Activated naive CD4-positive, alpha-beta T cell treated with anti-CD3 and anti-CD28 coated beads, Interleukin-2, amount 10 ng/mL, durations not matched to agents 7 days and 5 days (primary cell): ENCODE data around the gene PRPF40A.
"Not testable (repeated sequence)": the region's sequence is repeated elsewhere in the genome, so short reads cannot be mapped to it uniquely, and the experiment has no call there.

ENCODE experiments used
- CTCF ChIA-PET: fragments of 350-600 bp; sonication (Branson Sonifier 250); formaldehyde crosslinking; loops from one replicate; lab custom pipeline; 2021; ENCODE audit warnings: antibody characterized with exemption; lab: Charles Lee
- DNase-seq: peaks from one replicate; pipeline ENCODE4 v3.0.0-alpha.2; 2020
- H3K27ac Mint-ChIP-seq: one replicate; pipeline ENCODE4 v1.8.0; 2021; ENCODE audit warnings: mild to moderate bottlenecking, moderate library complexity, mixed read lengths
- H3K27me3 Mint-ChIP-seq: one replicate; pipeline ENCODE4 v1.8.0; 2021; ENCODE audit warnings: mild to moderate bottlenecking, mixed read lengths
- H3K36me3 Mint-ChIP-seq: one replicate; pipeline ENCODE4 v1.8.0; 2021; ENCODE audit warnings: mixed read lengths
- H3K4me1 Mint-ChIP-seq: one replicate; pipeline ENCODE4 v1.8.0; 2021; ENCODE audit warnings: mixed read lengths
- H3K4me3 Mint-ChIP-seq: one replicate; pipeline ENCODE4 v1.8.0; 2021; ENCODE audit warnings: mild to moderate bottlenecking, moderate library complexity, mixed read lengths
- H3K9me3 Mint-ChIP-seq: one replicate; pipeline ENCODE4 v1.8.0; 2021; ENCODE audit warnings: mixed read lengths

Gene PRPF40A

GRCh38 chr2:152730591-152731333 is 13.5 kb upstream of the PRPF40A start:
- Mint-ChIP-seq H3K9me3 (no peaks in the 10 kb centered on the region), H3K4me3 (no peak overlapping the region), H3K27me3 (no peaks in the 10 kb centered on the region), H3K4me1 (peaks cover 26% of the 10 kb centered on the region), H3K27ac (no peak overlapping the region), H3K36me3 (no peaks in the 10 kb centered on the region)
- DNase-seq = peak; percentile 67
- CTCF ChIA-PET = interaction anchor here (2.2 kb wide), 1 partner anchor 11 kb away, joined by 10 read pairs; the partner anchor contains the start of gene ARL6IP6

- Mint-ChIP-seq H3K4me3 (no peak overlapping the region), H3K27ac (no peak overlapping the region), H3K9me3 (no peaks in the 10 kb centered on the region), H3K36me3 (no peaks in the 10 kb centered on the region), H3K4me1 (peaks cover 26% of the 10 kb centered on the region), H3K27me3 (no peaks in the 10 kb centered on the region)
- DNase-seq = no peak
- CTCF ChIA-PET = interaction anchor here (0.6 to 2.2 kb wide), 3 partner anchors 10 to 457 kb away, joined by 3 to 10 read pairs (median 3); partner anchors contain the start of gene ARL6IP6
Measured at GRCh38 chr2:152729844-152730243, 12.6 kb upstream of the PRPF40A start.

GRCh38 chr2:152723918-152724317 is 6.7 kb upstream of the PRPF40A start:
- H3K27me3 Mint-ChIP-seq = no peaks in the 10 kb centered on the region
- peaks cover 43% of the 10 kb centered on the region for H3K4me1 Mint-ChIP-seq
- DNase-seq = no peak
- H3K9me3 Mint-ChIP-seq = no peaks in the 10 kb centered on the region
- H3K4me3 Mint-ChIP-seq = no peak overlapping the region
- peaks cover 17% of the 10 kb centered on the region for H3K36me3 Mint-ChIP-seq
- H3K27ac Mint-ChIP-seq = no peak overlapping the region
- CTCF ChIA-PET = interaction anchor here (0.7 kb wide), 1 partner anchor 417 kb away, joined by 3 read pairs; no protein-coding TSS in a partner anchor

- H3K9me3 Mint-ChIP-seq, H3K27ac Mint-ChIP-seq, H3K27me3 Mint-ChIP-seq, H3K4me3 Mint-ChIP-seq, DNase-seq: not testable (repeated sequence)
- Mint-ChIP-seq H3K4me1 (peaks cover 42% of the 10 kb centered on the region), H3K36me3 (peaks cover 17% of the 10 kb centered on the region)
- CTCF ChIA-PET = interaction anchor here (1.2 kb wide), 1 partner anchor 16 kb away, joined by 4 read pairs; no protein-coding TSS in a partner anchor
Measured at GRCh38 chr2:152722639-152723038, 5.4 kb upstream of the PRPF40A start.

- H3K9me3 Mint-ChIP-seq = no peaks in the 10 kb centered on the region
- H3K4me1 Mint-ChIP-seq = peaks cover 57% of the 10 kb centered on the region
- H3K27ac Mint-ChIP-seq = no peak overlapping the region
- peaks cover 9% of the 10 kb centered on the region for H3K27me3 Mint-ChIP-seq
- H3K4me3 Mint-ChIP-seq = no peak overlapping the region
- CTCF ChIA-PET = interaction anchor here (0.9 to 3.8 kb wide), 2 partner anchors 9 to 23 kb away, joined by 4 to 10 read pairs; no protein-coding TSS in a partner anchor
- no peak for DNase-seq
- peaks cover 26% of the 10 kb centered on the region for H3K36me3 Mint-ChIP-seq
Measured at GRCh38 chr2:152720794-152721193, 3.5 kb upstream of the PRPF40A start.

GRCh38 chr2:152718909-152719645 is 1.8 kb upstream of the PRPF40A start:
- no peaks in the 10 kb centered on the region for H3K9me3 Mint-ChIP-seq
- H3K27me3 Mint-ChIP-seq = peaks cover 9% of the 10 kb centered on the region
- CTCF ChIA-PET = interaction anchor here (3.8 kb wide), 1 partner anchor 11 kb away, joined by 10 read pairs; no protein-coding TSS in a partner anchor
- peak overlapping the region; percentile 96 for H3K4me3 Mint-ChIP-seq
- peaks cover 33% of the 10 kb centered on the region for H3K36me3 Mint-ChIP-seq
- peak overlapping the region; percentile 97 for H3K27ac Mint-ChIP-seq
- no peak for DNase-seq
- peaks cover 65% of the 10 kb centered on the region for H3K4me1 Mint-ChIP-seq

- peak within 1 kb of the TSS; percentile 96 for H3K4me3 Mint-ChIP-seq
- H3K27me3 Mint-ChIP-seq = peaks cover 9% of the 10 kb centered on the region
- peak within 1 kb of the TSS; percentile 97 for H3K27ac Mint-ChIP-seq
- H3K4me1 Mint-ChIP-seq = peaks cover 59% of the 10 kb centered on the region
- H3K9me3 Mint-ChIP-seq = no peaks in the 10 kb centered on the region
- CTCF ChIA-PET = interaction anchor here (2.8 to 3.8 kb wide), 3 partner anchors 11 to 24 kb away, joined by 9 to 10 read pairs (median 9); no protein-coding TSS in a partner anchor
- peak; percentile 95 for DNase-seq
- peaks cover 35% of the 10 kb centered on the region for H3K36me3 Mint-ChIP-seq
Measured at GRCh38 chr2:152718076-152718908, 1.0 kb upstream of the PRPF40A start, which contains the start of gene ARL6IP6. Gene ARL6IP6 (plus strand): TSS chr2:152718620. CDS start chr2:152718625, 5 bp downstream.

GRCh38 chr2:152716805-152717227 is 445 bp downstream of the PRPF40A start:
- CTCF ChIA-PET = interaction anchor here (1.6 to 3.6 kb wide), 5 partner anchors 9 to 26 kb away, joined by 4 to 9 read pairs (median 8); no protein-coding TSS in a partner anchor
- H3K4me3 Mint-ChIP-seq = peak overlapping the region; percentile 96
- peaks cover 35% of the 10 kb centered on the region for H3K36me3 Mint-ChIP-seq
- peaks cover 9% of the 10 kb centered on the region for H3K27me3 Mint-ChIP-seq
- peaks cover 55% of the 10 kb centered on the region for H3K4me1 Mint-ChIP-seq
- peak overlapping the region; percentile 97 for H3K27ac Mint-ChIP-seq
- DNase-seq = peak; percentile 58
- H3K9me3 Mint-ChIP-seq = no peaks in the 10 kb centered on the region

GRCh38 chr2:152715854-152716428 is 1.3 kb downstream of the PRPF40A start:
- peaks cover 9% of the 10 kb centered on the region for H3K27me3 Mint-ChIP-seq
- H3K36me3 Mint-ChIP-seq = peaks cover 37% of the 10 kb centered on the region
- no peaks in the 10 kb centered on the region for H3K9me3 Mint-ChIP-seq
- CTCF ChIA-PET = interaction anchor here (0.8 to 3.6 kb wide), 6 partner anchors 9 to 41 kb away, joined by 3 to 9 read pairs (median 7); no protein-coding TSS in a partner anchor
- H3K4me3 Mint-ChIP-seq = peak overlapping the region; percentile 96
- H3K27ac Mint-ChIP-seq = peak overlapping the region; percentile 97
- DNase-seq = peak; percentile 34
- H3K4me1 Mint-ChIP-seq = peaks cover 52% of the 10 kb centered on the region

GRCh38 chr2:152715112-152715511 is 2.1 kb downstream of the PRPF40A start:
- CTCF ChIA-PET = interaction anchor here (1.1 to 3.6 kb wide), 6 partner anchors 11 to 79 kb away, joined by 4 to 9 read pairs (median 6); no protein-coding TSS in a partner anchor
- Mint-ChIP-seq H3K9me3 (no peaks in the 10 kb centered on the region), H3K27ac (peak overlapping the region; percentile 64)

GRCh38 chr2:152710713-152711112 is 6.5 kb downstream of the PRPF40A start:
- no peak for DNase-seq
- Mint-ChIP-seq H3K27ac (no peak overlapping the region), H3K9me3 (no peaks in the 10 kb centered on the region), H3K27me3 (no peaks in the 10 kb centered on the region), H3K4me1 (peaks cover 19% of the 10 kb centered on the region), H3K36me3 (peaks cover 62% of the 10 kb centered on the region), H3K4me3 (no peak overlapping the region)
- CTCF ChIA-PET = no interaction called here

More at GRCh38 chr2:152715112-152715511, 2.1 kb downstream of the PRPF40A start:
- Mint-ChIP-seq H3K4me3 (peak overlapping the region; percentile 41), H3K27me3 (peaks cover 9% of the 10 kb centered on the region), H3K4me1 (peaks cover 45% of the 10 kb centered on the region), H3K36me3 (peaks cover 45% of the 10 kb centered on the region)
- DNase-seq = no peak

GRCh38 chr2:152708742-152709141 is 8.5 kb downstream of the PRPF40A start:
- Mint-ChIP-seq H3K36me3 (peaks cover 55% of the 10 kb centered on the region), H3K4me1 (peaks cover 11% of the 10 kb centered on the region), H3K4me3 (no peak overlapping the region), H3K27ac (no peak overlapping the region), H3K27me3 (no peaks in the 10 kb centered on the region), H3K9me3 (no peaks in the 10 kb centered on the region)
- DNase-seq = no peak
- CTCF ChIA-PET = no interaction called here
